GM12872 (cell line): ENCODE measurements around the gene B4GALT3.

ENCODE experiments used
- TF ChIP-seq, protein P1 (sequence below): IDR thresholded peaks from 3 replicates; pipeline ENCODE4 v1.5.1; 2011; ENCODE audit warnings: low read depth, mild to moderate bottlenecking, low read length, moderate library complexity; ENCODE audit not compliant: insufficient read depth

The B4GALT3 gene

DNA sequence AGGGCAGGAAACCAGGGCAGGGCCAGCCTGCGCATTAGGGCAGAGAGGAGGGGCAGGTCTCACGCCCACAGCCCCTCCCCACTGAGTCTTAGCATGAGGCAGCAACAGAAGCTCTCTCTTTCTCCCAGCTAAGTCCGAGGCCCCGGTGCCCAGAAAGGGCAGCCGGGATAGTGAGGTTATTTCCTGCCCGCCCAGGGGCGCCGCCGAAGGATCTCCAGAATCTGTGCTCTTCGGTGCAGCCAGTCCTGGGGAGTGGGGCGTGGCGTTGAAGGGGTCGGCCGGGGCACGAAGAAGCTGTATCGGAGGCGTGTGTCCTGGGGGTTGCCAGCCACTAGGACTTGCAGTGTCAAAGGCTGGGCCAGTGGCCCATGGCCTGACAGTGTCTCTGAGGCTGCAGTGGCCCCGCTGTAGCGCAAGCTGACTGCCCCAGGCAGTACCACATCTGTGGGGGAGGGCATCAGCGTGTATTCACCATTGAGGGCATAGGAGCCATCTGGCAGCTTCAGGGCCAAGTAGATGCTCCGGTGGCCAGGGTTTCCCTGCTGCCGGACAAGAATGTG lies 13.7 kb upstream of the B4GALT3 start:
- TF ChIP-seq, protein P1, sequence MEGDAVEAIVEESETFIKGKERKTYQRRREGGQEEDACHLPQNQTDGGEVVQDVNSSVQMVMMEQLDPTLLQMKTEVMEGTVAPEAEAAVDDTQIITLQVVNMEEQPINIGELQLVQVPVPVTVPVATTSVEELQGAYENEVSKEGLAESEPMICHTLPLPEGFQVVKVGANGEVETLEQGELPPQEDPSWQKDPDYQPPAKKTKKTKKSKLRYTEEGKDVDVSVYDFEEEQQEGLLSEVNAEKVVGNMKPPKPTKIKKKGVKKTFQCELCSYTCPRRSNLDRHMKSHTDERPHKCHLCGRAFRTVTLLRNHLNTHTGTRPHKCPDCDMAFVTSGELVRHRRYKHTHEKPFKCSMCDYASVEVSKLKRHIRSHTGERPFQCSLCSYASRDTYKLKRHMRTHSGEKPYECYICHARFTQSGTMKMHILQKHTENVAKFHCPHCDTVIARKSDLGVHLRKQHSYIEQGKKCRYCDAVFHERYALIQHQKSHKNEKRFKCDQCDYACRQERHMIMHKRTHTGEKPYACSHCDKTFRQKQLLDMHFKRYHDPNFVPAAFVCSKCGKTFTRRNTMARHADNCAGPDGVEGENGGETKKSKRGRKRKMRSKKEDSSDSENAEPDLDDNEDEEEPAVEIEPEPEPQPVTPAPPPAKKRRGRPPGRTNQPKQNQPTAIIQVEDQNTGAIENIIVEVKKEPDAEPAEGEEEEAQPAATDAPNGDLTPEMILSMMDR, result no peak

DNA sequence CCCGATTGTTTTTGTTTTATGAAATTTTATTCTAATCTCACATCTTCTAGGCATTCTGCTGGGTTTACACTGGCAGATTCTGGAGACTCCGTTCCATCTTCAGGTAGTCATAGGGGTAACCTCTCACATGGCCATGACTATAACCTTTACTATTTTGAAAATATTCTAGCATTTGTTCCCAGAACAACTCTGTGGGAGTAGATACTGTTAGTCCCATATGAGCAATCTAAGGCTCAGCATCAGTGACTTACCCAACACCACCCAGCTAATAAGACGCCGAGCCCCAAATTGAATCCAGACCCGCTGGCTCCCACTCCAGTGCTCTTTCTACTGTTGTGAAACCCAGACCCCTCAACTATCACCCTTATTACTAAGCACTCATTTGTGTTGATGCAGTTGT lies 11.7 kb upstream of the B4GALT3 start:
- TF ChIP-seq, protein P1, result no peak

DNA sequence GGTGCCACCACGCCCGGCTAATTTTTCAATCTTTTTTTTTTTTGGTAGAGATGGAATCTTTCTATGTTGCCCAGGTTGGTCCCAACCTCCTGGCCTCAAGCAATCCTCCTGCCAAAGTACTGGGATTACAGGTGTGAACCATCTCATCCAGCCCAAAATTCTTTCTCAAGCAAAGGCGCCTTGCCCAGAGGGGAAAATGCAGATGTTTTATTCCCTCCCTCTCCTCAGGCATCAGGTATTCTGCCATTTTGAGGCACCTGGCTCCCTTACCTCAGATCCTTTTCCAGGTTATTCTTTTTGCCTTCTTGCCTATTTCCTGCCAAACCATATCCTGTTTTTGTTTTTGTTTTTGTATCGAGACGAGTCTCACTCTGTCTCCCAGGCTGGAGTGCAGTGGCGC lies 11.1 kb upstream of the B4GALT3 start:
- TF ChIP-seq, protein P1, result no peak

DNA sequence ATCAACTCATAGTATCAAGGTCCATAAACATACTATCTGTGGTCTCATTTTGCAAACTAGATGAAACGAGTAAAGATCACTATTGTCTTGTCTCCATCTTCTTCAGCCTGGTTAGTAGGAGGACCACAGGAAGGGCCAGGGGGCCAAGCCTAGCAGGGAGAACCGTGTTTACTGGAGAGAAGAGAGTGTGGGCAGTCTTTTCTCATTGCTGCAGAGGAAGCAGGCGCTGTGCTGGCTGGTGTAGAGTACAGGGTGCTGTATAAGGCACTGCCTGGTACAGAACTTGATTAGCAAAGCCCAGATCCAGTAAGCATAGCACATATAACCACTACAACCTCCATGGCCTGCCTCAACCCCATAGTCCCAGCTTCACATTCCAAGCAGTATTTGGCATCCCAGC lies 10.0 kb upstream of the B4GALT3 start:
- TF ChIP-seq, protein P1, result no peak

DNA sequence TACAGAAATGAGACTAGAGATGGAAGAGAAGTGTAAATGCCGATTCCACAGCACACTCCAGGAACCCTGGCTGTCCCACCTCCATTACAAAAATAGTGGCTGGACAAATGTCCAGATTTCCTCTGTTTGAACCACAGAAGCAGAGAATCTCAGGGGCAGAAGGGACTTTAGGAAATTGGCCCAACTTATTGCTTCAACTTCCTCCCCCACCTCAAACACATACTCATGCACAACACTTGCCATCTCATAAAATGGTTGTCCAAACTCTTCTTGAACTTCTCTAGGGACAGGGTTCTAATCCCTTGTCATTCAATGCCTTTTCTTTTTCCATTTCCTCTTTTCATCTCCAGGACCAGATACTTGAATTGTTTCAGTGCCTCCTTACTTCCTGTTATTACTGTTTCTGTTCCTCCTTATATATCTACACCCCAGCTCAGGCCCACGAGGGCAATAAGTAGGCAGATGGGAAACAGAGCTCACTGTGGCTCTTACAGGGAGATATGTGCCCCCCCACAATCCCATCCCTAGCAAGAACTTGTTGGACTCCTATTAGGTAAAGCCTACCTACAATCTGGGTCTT lies 8.5 kb upstream of the B4GALT3 start:
- TF ChIP-seq, protein P1, result no peak

DNA sequence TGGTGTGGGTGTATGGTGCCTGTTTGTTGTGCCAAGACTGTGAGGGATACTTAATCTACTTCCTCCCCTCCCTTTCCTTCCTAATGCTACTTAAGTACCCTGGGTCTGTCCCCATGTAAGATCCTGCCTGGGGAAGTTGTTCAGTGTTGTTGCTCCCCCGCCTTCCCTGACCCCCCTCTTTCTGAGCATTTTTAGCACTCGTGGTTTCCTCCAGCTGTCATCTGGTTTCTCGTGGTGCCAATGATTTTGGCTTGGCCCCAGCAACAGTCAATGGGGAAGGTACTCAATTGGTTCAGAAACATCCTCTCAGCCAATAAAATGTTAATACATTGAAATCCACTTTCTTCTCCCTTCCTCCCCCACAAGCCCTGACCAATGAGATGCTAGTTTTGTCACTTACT lies 8.0 kb upstream of the B4GALT3 start:
- TF ChIP-seq, protein P1, result no peak

DNA sequence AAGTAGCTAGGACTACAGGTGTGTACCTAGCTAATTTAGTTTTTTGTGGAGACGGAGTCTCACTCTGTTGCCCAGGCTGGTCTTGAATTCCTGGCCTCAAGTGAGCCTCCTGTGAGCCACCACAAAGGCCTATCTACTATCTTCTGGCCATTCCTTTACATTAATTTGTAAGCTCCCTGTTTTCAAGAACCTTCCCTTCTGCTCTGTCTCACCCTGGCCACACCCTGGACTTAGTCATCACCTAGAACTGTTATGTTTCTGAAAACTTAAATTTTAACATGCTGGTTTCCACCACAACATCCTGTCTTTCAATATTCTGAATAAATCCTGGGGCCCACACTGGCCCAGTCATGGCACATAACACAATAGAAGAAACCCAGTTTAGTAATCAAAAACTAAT lies 4.9 kb upstream of the B4GALT3 start:
- TF ChIP-seq, protein P1, result no peak

DNA sequence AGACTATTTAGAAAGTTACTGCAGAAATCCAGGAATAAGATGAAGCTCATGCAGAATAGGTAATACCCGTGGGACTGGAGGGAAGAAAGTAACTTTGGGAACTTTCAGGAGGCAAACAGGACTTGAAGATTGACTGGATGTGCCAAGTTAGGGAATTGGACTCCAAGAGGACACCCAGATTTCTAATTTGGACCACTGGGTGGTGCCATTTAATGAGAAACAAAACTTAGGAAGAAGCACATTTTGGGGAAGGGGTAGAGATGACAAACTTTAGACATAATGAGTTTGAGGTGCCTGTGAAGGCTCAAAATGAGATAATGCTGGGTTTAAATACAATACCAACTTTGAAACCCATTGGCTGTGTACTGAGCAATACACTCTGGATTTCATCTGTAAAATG lies 3.3 kb upstream of the B4GALT3 start:
- TF ChIP-seq, protein P1, result peak; percentile 41; the same call in 1 of the 3 replicates
